MM.1S (cell line): ENCODE data around the gene OR10C1.

Experiments
- DNase-seq: peaks from one replicate; pipeline ENCODE4 v3.0.0-alpha.2; 2015
- H2AFZ ChIP-seq: fragments of 300-600 bp; sonication (generic); 2 replicates; pipeline ENCODE4 v1.6.0; 2016; ENCODE audit warnings: antibody characterized with exemption, low read length
- H3F3A ChIP-seq: fragments of 300-600 bp; sonication (generic); 2 replicates; pipeline ENCODE4 v1.6.1; 2016; ENCODE audit warnings: mild to moderate bottlenecking, antibody characterized with exemption, low read length, moderate library complexity, mixed read lengths; ENCODE audit not compliant: insufficient read depth
- H3K27ac ChIP-seq: fragments of 300-600 bp; sonication (generic); 2 replicates; pipeline ENCODE4 v1.5.1; 2016; ENCODE audit warnings: mild to moderate bottlenecking, low read length
- H3K27me3 ChIP-seq: fragments of 300-600 bp; sonication (generic); replicated peaks from 2 replicates; pipeline ENCODE4 v1.6.0; 2016; ENCODE audit warnings: low read length; ENCODE audit not compliant: insufficient read depth
- H3K36me3 ChIP-seq: fragments of 300-600 bp; sonication (generic); replicated peaks from 2 replicates; pipeline ENCODE4 v1.6.1; 2016; ENCODE audit warnings: mild to moderate bottlenecking, low read length, mixed read lengths; ENCODE audit not compliant: insufficient read depth
- H3K4me1 ChIP-seq: fragments of 300-600 bp; sonication (generic); 2 replicates; pipeline ENCODE4 v1.6.1; 2016; ENCODE audit warnings: low read length, mixed read lengths
- H3K4me2 ChIP-seq: fragments of 300-600 bp; sonication (generic); 2 replicates; pipeline ENCODE4 v1.6.0; 2016; ENCODE audit warnings: low read depth, low read length
- H3K4me3 ChIP-seq: fragments of 300-600 bp; sonication (generic); 2 replicates; pipeline ENCODE4 v1.5.1; 2016; ENCODE audit warnings: low read length, mixed read lengths
- H3K79me2 ChIP-seq: fragments of 300-600 bp; sonication (generic); 2 replicates; pipeline ENCODE4 v1.6.1; 2016; ENCODE audit warnings: mixed run types, low read length, mixed read lengths
- H3K9ac ChIP-seq: fragments of 300-600 bp; sonication (generic); 2 replicates; pipeline ENCODE4 v1.6.1; 2016; ENCODE audit warnings: low read length, mixed read lengths
- H3K9me2 ChIP-seq: fragments of 300-600 bp; sonication (generic); replicated peaks from 2 replicates; pipeline ENCODE4 v1.6.1; 2016; ENCODE audit warnings: mild to moderate bottlenecking, low read length, mixed read lengths; ENCODE audit not compliant: insufficient read depth
- H3K9me3 ChIP-seq: fragments of 300-600 bp; sonication (generic); replicated peaks from 2 replicates; pipeline ENCODE4 v1.6.1; 2016; ENCODE audit warnings: mild to moderate bottlenecking, low read length, mixed read lengths; ENCODE audit not compliant: insufficient read depth
- H4K20me1 ChIP-seq: fragments of 300-600 bp; sonication (generic); 2 replicates; pipeline ENCODE4 v1.6.1; 2016; ENCODE audit warnings: mild to moderate bottlenecking, low read length, moderate library complexity, mixed read lengths; ENCODE audit not compliant: insufficient read depth
- CTCF ChIP-seq: fragments of 300-600 bp; sonication (generic); IDR thresholded peaks from 2 replicates; pipeline ENCODE4 v1.5.1; 2016; ENCODE audit warnings: antibody characterized with exemption, low read length, mixed read lengths
- EZH2 ChIP-seq: fragments of 300-600 bp; sonication (generic); optimal IDR thresholded peaks from 2 replicates; pipeline ENCODE3; 2017; ENCODE audit warnings: low read depth, mild to moderate bottlenecking, antibody characterized with exemption, low read length, mixed read lengths
- EZH2phosphoT487 ChIP-seq: fragments of 300-600 bp; sonication (generic); IDR thresholded peaks from 2 replicates; pipeline ENCODE4 v1.6.1; 2018; ENCODE audit warnings: antibody characterized with exemption, low read length

OR10C1 gene

GRCh38 chr6:29477923-29478450, 38.9 kb downstream of the OR10C1 start:
- H3K4me1 ChIP-seq: no peaks in the 10 kb centered on the region

DNA sequence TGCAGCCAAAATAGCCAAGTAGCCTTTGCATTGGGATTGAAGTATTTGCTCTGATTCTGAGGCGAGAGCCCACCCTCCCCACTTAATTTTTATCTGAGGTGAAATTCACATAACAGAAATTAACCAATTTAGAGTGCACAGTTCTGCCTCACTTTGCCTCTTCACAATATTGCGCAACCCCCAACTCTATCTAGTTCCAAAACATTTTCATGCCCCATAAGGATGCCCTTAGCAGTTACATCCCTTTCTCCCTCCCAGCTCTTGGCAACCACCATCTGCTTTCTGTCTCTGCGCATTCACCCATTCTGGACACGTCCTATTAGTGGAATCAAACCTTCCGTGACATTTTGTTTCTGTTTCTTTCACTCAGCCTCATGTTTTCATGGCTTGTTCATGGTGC, 39.6 kb downstream of the OR10C1 start:
- H3K27me3 ChIP-seq: no peaks in the 10 kb centered on the region
- no peaks in the 10 kb centered on the region for H3K9me2 ChIP-seq
- DNase-seq: no peak
- no peaks in the 10 kb centered on the region for H3F3A ChIP-seq
- H3K27ac ChIP-seq: no peak overlapping the region
- H3K4me1 ChIP-seq: no peaks in the 10 kb centered on the region
- H3K9me3 ChIP-seq: no peaks in the 10 kb centered on the region
- no peaks in the 10 kb centered on the region for H3K36me3 ChIP-seq
- no peaks in the 10 kb centered on the region for H4K20me1 ChIP-seq
- H3K4me2 ChIP-seq: no peak overlapping the region
- H3K9ac ChIP-seq: no peak overlapping the region
- no peak overlapping the region for H3K4me3 ChIP-seq
- no peak overlapping the region for H2AFZ ChIP-seq
- no peak for TF ChIP-seq CTCF
- TF ChIP-seq EZH2phosphoT487: no peak
- TF ChIP-seq EZH2: no peak
- no peaks in the 10 kb centered on the region for H3K79me2 ChIP-seq

More at GRCh38 chr6:29477923-29478450, 38.9 kb downstream of the OR10C1 start:
- H3K79me2 ChIP-seq: no peaks in the 10 kb centered on the region
- TF ChIP-seq EZH2phosphoT487 (no peak), CTCF (no peak), EZH2 (no peak)
- H3F3A ChIP-seq: no peaks in the 10 kb centered on the region
- H2AFZ ChIP-seq: no peak overlapping the region
- H3K27me3 ChIP-seq: no peaks in the 10 kb centered on the region
- no peak overlapping the region for H3K27ac ChIP-seq
- no peaks in the 10 kb centered on the region for H3K9me3 ChIP-seq
- H3K36me3 ChIP-seq: no peaks in the 10 kb centered on the region
- H3K4me3 ChIP-seq: no peak overlapping the region
- no peaks in the 10 kb centered on the region for H3K9me2 ChIP-seq
- DNase-seq: no peak
- H3K9ac ChIP-seq: no peak overlapping the region
- H3K4me2 ChIP-seq: no peak overlapping the region
- H4K20me1 ChIP-seq: no peaks in the 10 kb centered on the region

DNA sequence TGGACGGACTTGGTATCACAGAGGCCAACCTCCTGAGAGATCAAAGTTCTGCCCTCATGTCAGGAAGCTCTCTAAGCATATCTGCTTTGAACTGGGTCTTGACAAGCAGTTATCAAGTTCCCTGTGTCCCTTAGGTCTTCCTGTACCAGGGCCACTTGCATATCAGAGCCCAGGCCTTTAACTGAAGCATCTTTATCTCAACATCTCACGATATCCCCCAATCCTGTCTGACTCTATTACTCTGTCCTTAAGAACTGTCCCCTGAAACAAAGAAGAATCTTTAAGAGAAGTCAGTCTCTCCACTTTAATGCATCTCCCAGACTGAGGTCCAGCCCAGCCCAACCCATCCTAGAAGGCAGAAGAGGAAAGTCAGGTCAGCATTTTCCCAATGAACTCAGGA, 40.5 kb downstream of the OR10C1 start:
- Histone ChIP-seq H3K9me2 (no peaks in the 10 kb centered on the region), H3K4me2 (no peak overlapping the region), H3K79me2 (no peaks in the 10 kb centered on the region), H3K27ac (no peak overlapping the region), H4K20me1 (no peaks in the 10 kb centered on the region), H3K9ac (no peak overlapping the region), H3F3A (no peaks in the 10 kb centered on the region), H3K4me1 (no peaks in the 10 kb centered on the region), H3K27me3 (no peaks in the 10 kb centered on the region), H3K9me3 (no peaks in the 10 kb centered on the region), H3K4me3 (no peak overlapping the region), H2AFZ (no peak overlapping the region), H3K36me3 (no peaks in the 10 kb centered on the region)
- DNase-seq: no peak
- TF ChIP-seq CTCF (no peak), EZH2phosphoT487 (no peak), EZH2 (no peak)
